ENCODE data around the gene AIG1. TPM values are rescaled to one million over a fixed set of nuclear protein-coding genes. Genes with fewer than 3 reads are reported as not detected.

The AIG1 gene
- total and polyA plus RNA-seq, 2 of the 4 experiments (the other 2 are of a cell fraction) = 21.3 to 27.1 TPM

GRCh38 chr6:143301188-143301587 lies 240.5 kb downstream of the AIG1 start:
- intact Hi-C loops (cut with micrococcal nuclease) (no loop called here), in situ Hi-C loops (cut with MboI; ENCODE audit: low sequenced_read_pairs) (no loop called here), dilution Hi-C loops (cut with HindIII; ENCODE audit: low sequenced_read_pairs, unreplicated experiment) (no loop called here)
- Histone ChIP-seq H2AK9ac (replicated peaks; ENCODE audit: low read depth, low read length, poor library complexity) (no peak overlapping the region), H3K9me3 (ENCODE audit: control insufficient read depth, insufficient read depth, low read length) (no peaks in the 10 kb centered on the region), H3K4me1 (ENCODE audit: control insufficient read depth, insufficient read depth, low read length) (no peaks in the 10 kb centered on the region), H3K9ac (ENCODE audit: low read depth, low read length) (no peak overlapping the region), H2AK5ac (ENCODE audit: low read depth, low read length) (no peak overlapping the region), H4K5ac (ENCODE audit: low read depth, low read length) (no peak overlapping the region), H2BK15ac (ENCODE audit: low read depth, low read length) (no peak overlapping the region), H3K9me1 (ENCODE audit: insufficient read depth, low read length) (no peaks in the 10 kb centered on the region), H3K23ac (ENCODE audit: low read depth, low read length) (no peak overlapping the region), H3K18ac (ENCODE audit: low read depth, low read length) (no peak overlapping the region), H4K91ac (ENCODE audit: insufficient read depth, low read depth, low read length) (no peak overlapping the region), H3K79me1 (ENCODE audit: low read depth in 1 of 2, low read length in 2 of 2) (no peaks in the 10 kb centered on the region), H3K36me3 (ENCODE audit: control insufficient read depth, insufficient read depth, low read length) (no peaks in the 10 kb centered on the region), H3K27me3 (ENCODE audit: control insufficient read depth, insufficient read depth, low read length) (no peaks in the 10 kb centered on the region), H3K4ac (ENCODE audit: low read depth, low read length) (no peak overlapping the region), H3K4me2 (ENCODE audit: low read depth, low read length) (no peak overlapping the region), H4K8ac (ENCODE audit: low read depth in 2 of 2, low read length in 2 of 2) (no peak overlapping the region), H3K14ac (replicated peaks; ENCODE audit: low read depth, low read length) (no peak overlapping the region), H3K4me3 (ENCODE audit: insufficient read depth, low read depth, low read length) (no peak overlapping the region), H3K27ac (ENCODE audit: insufficient read depth, low read length) (no peak overlapping the region), H4K20me1 (ENCODE audit: insufficient read depth, low read length) (no peaks in the 10 kb centered on the region), H2AFZ (replicated peaks; ENCODE audit: low read length, poor library complexity) (no peak overlapping the region), H2BK120ac (ENCODE audit: low read depth, low read length) (no peak overlapping the region), H2BK20ac (ENCODE audit: low read depth, low read length) (no peak overlapping the region), H2BK5ac (ENCODE audit: low read depth, low read length, poor library complexity, severe bottlenecking) (no peak overlapping the region), H3K56ac (ENCODE audit: extremely low read depth, insufficient read depth, low read length) (no peak overlapping the region)
- no peak for TF ChIP-seq RFX5 (IDR thresholded peaks at IDR 0.05; ENCODE audit: low read depth, low read length)
- TF ChIP-seq FOS (IDR thresholded peaks at IDR 0.05; ENCODE audit: low read depth, low read length) = no peak
- no peak for TF ChIP-seq CHD1 (IDR thresholded peaks at IDR 0.05; ENCODE audit: low read depth, low read length)
- no peak for TF ChIP-seq USF2 (IDR thresholded peaks at IDR 0.05; ENCODE audit: low read depth, low read length)
- TF ChIP-seq RAD21 (IDR thresholded peaks at IDR 0.05; ENCODE audit: low read length) = no peak
- no peak for TF ChIP-seq BHLHE40 (IDR thresholded peaks at IDR 0.05; ENCODE audit: low read depth, low read length)
- TF ChIP-seq RCOR1 (IDR thresholded peaks at IDR 0.05; ENCODE audit: insufficient replicate concordance, low read length) = no peak
- TF ChIP-seq MAFK (IDR thresholded peaks at IDR 0.05; ENCODE audit: low read depth, low read length) = no peak
- TF ChIP-seq POLR2A (IDR thresholded peaks at IDR 0.05; ENCODE audit: low read depth, low read length) = no peak
- TF ChIP-seq SMC3 (IDR thresholded peaks at IDR 0.05; ENCODE audit: low read depth, low read length) = no peak
- no peak for TF ChIP-seq MAZ (IDR thresholded peaks at IDR 0.05; ENCODE audit: borderline replicate concordance, low read depth, low read length)
- no peak for TF ChIP-seq ELK1 (IDR thresholded peaks at IDR 0.05; ENCODE audit: borderline replicate concordance, low read depth, low read length)
- TF ChIP-seq CTCF (conservative IDR thresholded peaks at IDR 0.05; ENCODE audit: low read depth, low read length) = no peak
- no peak for TF ChIP-seq NFE2L2 (IDR thresholded peaks at IDR 0.05; ENCODE audit: low read depth, low read length)
- no peak for TF ChIP-seq CEBPB (IDR thresholded peaks at IDR 0.05; ENCODE audit: low read depth, low read length)
- no peak for TF ChIP-seq MXI1 (IDR thresholded peaks at IDR 0.05; ENCODE audit: borderline replicate concordance, low read depth, low read length)
- no TSS peak for BruUV-seq (replicated peaks)
- no CpG with 5 or more reads among the region's 4 CpGs for WGBS, 2 experiments (ENCODE audit: extremely low coverage in 2 of 2, insufficient read length in 1 of 2)
- ATAC-seq (ENCODE audit: low read depth) (no peak), DNase-seq (no peak)
- ChIA-PET CTCF (no interaction called here), POLR2A (ENCODE audit: unreplicated experiment) (no interaction called here)
